WTC11 (cell line): Measurements from ENCODE around the gene BMP6.

Source experiments
- CTCF ChIP-seq: fragments of 200-600 bp; IDR thresholded peaks from 2 replicates; pipeline ENCODE4 v1.8.0; 2022; ENCODE audit warnings: antibody characterized with exemption
- NR2C2 ChIP-seq: sonication (generic); formaldehyde crosslinking; IDR thresholded peaks from 2 replicates; pipeline ENCODE4 v1.8.0; 2022; ENCODE audit warnings: mild to moderate bottlenecking, missing genetic modification reagents
- SMAD3 ChIP-seq: sonication (generic); formaldehyde crosslinking; IDR thresholded peaks from 2 replicates; pipeline ENCODE4 v1.8.0; 2022; ENCODE audit warnings: missing genetic modification reagents, mild to moderate bottlenecking, borderline replicate concordance
- SMAD4 ChIP-seq: sonication (generic); formaldehyde crosslinking; IDR thresholded peaks from 2 replicates; pipeline ENCODE4 v1.8.0; 2022; ENCODE audit warnings: mild to moderate bottlenecking, missing genetic modification reagents
- TEAD4 ChIP-seq: sonication (generic); formaldehyde crosslinking; IDR thresholded peaks from 2 replicates; pipeline ENCODE4 v1.8.0; 2022; ENCODE audit warnings: mild to moderate bottlenecking, missing genetic modification reagents
- ZNF263 ChIP-seq: sonication (generic); formaldehyde crosslinking; IDR thresholded peaks from 2 replicates; pipeline ENCODE4 v1.8.1; 2022; ENCODE audit warnings: low read depth, mild to moderate bottlenecking, moderate library complexity, missing genetic modification reagents
- TF ChIP-seq, protein P1 (sequence below): sonication (generic); formaldehyde crosslinking; IDR thresholded peaks from 2 replicates; pipeline ENCODE4 v1.8.0; 2023; ENCODE audit warnings: missing genetic modification reagents
- TF ChIP-seq, protein P2 (sequence below): sonication (generic); formaldehyde crosslinking; IDR thresholded peaks from 2 replicates; pipeline ENCODE4 v1.8.0; 2022; ENCODE audit warnings: mild to moderate bottlenecking, missing genetic modification reagents

DNA sequence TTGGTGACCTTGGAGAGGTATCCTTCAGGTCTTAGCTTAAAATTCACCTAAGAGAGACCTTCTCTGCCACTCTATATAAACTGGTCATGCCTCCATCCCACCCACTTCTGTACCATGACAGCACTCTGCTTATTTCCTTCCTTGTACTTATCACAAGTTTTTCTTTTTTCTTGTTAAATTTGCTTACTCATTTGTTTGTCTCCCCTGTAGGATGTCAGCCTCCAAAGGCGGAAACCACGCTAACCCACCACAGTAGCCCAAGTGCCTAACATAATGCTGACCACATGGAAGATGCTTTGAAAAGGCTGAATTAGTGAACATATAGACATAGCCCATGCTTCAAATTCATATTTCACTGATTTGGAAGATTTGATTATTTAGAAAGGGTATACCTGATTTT, 5.4 kb downstream of the BMP6 start:
- TF ChIP-seq SMAD3 (no peak), CTCF (no peak), SMAD4 (CRISPR knock-in tag) (no peak), ZNF263 (CRISPR knock-in tag) (no peak), NR2C2 (CRISPR knock-in tag) (no peak), TEAD4 (CRISPR knock-in tag) (no peak)
- TF ChIP-seq, protein P1, sequence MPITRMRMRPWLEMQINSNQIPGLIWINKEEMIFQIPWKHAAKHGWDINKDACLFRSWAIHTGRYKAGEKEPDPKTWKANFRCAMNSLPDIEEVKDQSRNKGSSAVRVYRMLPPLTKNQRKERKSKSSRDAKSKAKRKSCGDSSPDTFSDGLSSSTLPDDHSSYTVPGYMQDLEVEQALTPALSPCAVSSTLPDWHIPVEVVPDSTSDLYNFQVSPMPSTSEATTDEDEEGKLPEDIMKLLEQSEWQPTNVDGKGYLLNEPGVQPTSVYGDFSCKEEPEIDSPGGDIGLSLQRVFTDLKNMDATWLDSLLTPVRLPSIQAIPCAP (CRISPR knock-in tag): no peak
- TF ChIP-seq, protein P2, sequence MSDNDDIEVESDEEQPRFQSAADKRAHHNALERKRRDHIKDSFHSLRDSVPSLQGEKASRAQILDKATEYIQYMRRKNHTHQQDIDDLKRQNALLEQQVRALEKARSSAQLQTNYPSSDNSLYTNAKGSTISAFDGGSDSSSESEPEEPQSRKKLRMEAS (CRISPR knock-in tag): no peak
